Stimulated activated CD4-positive, alpha-beta T cell treated with anti-CD3 and anti-CD28 coated beads, TNF-alpha, amount 100 ng/mL, for 24 hours (primary cell): ENCODE data around the gene EPB41L2.

Experiments
- DNase-seq, 3 experiments: peaks; one replicate each; pipeline ENCODE4 v3.0.0-alpha.2; 2020; ENCODE audit warnings: low read depth in 3 of 3

The EPB41L2 gene

GRCh38 chr6:130913120-130913519, 149.9 kb downstream of the EPB41L2 start:
- DNase-seq = peak in 1 of 3 experiments; percentile 11

DNA sequence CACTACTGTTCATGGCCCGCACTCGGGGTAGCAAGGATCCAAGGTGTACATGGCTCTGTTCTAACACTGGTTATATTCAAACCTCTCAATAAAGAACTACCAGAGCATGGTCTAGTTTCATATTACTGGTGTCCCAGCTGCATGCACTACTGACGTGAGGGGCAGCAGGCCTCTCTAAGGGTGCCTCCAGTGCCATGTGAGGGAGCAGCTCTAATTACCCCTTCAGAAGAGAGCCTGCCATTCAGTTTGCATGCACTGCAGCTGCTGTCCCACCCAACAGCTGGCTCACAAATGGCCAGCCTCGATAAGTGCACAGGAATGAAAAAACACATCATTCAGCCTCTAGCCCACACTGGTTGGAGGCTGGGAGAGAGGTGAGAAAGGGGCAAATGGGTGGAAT, 150.6 kb downstream of the EPB41L2 start:
- DNase-seq = no peak

GRCh38 chr6:130908958-130909357, 154.1 kb downstream of the EPB41L2 start:
- DNase-seq = no peak

DNA sequence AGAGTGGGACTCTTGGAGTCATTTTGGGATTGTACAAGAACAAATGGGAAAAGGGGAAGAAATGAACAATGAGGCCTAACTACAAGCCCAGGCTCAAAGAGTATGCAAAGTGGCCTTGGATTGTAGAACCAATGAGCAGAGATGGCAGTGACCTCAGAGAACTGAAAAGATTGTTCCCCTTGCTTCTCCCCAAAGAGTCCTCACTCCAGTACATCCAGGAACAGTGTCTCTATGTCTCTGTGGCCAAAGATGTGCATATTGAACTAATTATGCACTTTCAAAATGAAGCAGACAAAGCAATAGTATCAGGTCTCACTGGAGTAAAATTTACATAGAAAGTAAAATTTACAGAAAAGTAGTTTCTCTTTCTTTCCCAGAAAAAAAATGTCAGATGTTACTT, 154.9 kb downstream of the EPB41L2 start:
- no peak for DNase-seq

- no peak for DNase-seq
These were observed 155.4 kb downstream of the EPB41L2 start for GRCh38 chr6:130907687-130908086.

DNA sequence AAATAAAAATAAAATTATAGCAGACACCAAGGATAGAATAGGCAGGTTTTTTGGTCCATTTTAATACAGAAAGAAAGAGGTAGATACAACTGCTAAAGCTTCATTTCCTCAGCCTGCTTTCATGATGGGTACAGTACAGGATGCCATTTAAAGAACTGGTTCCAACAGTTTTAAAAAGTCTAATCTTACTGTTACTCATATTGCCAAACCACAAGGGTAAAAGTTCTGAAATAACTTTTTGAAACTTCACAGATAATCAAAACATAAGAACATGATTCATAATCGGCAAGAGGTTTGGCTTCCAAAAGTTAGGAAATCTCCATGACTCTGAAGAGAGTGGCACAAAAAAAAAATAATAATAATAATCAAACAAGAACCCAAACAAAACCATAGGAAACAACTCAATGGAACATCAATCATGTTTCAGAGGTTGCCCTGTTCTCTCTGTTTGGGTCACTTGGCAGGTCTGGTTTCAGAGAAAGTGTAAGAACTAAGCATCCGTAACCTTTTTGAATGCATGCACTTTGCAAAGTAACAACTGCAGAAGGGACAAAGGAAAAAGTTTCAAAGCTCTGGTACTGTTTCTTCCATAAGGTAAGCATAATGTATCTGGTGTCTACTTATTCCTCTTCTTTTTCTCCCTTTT, 156.2 kb downstream of the EPB41L2 start:
- no peak for DNase-seq

- no peak for DNase-seq
These were observed 159.4 kb downstream of the EPB41L2 start for GRCh38 chr6:130903602-130904001.

GRCh38 chr6:130903007-130903406, 160.0 kb downstream of the EPB41L2 start:
- no peak for DNase-seq

- no peak for DNase-seq
These were observed 162.1 kb downstream of the EPB41L2 start for GRCh38 chr6:130900913-130901312.

DNA sequence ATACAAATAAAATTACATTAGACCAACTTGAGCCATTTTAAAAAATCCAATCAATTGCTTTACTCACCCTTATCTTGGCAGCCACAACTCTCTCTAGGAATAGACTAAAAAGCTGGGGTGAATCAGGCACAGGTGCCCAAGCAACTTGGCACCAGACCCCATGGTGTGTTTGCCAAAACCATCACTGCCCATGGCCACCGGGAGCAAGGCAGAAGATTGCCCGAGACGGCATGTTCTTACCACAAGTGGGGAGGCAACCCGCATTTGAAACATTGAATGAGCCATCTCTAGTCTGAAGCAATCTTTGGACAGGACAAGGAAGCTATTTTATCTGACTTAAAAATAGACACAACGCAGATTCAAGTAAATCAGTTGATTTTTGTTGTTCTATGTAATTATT, 166.8 kb downstream of the EPB41L2 start:
- DNase-seq = no peak

GRCh38 chr6:130895516-130895915, 167.5 kb downstream of the EPB41L2 start:
- no peak for DNase-seq

GRCh38 chr6:130893766-130894165, 169.3 kb downstream of the EPB41L2 start:
- DNase-seq = no peak

DNA sequence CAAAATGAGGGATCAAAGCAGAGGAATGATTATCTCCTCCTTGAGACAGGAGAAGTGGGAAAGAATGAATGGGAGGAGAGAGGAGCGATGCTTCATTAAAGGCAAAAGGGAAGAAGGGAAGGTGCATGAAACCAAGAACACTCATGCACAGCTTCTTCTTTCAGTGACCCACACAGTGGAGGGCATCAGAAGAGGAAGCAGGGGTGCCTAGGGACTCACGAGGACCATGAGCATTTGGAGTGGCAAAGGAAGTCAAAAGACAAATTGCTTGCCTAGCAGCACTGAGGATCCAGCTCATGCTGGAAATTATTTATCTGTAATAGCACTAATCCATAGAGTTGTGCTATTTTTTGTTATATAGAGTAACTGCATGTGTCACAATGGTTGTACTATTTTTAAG, 169.8 kb downstream of the EPB41L2 start:
- DNase-seq = no peak

GRCh38 chr6:130890521-130890971, 172.5 kb downstream of the EPB41L2 start:
- no peak for DNase-seq

DNA sequence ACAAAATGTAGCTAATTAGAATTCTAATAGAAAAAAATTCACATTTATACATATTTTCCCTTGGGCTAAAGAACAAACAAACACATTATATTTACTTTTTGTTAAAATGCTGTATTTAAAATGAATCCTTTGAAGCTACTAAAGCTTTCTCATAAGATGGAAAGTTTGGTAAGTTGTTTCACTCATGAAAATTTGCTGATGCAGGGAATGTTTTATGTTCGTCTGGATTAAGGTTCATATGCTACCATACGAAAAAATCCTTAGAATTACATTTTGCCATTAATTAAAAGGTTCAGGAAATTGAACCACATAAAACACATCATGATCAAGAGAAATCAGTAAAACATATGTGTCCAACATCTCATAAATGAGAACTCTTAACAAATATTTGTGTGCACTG, 173.6 kb downstream of the EPB41L2 start:
- DNase-seq = no peak

DNA sequence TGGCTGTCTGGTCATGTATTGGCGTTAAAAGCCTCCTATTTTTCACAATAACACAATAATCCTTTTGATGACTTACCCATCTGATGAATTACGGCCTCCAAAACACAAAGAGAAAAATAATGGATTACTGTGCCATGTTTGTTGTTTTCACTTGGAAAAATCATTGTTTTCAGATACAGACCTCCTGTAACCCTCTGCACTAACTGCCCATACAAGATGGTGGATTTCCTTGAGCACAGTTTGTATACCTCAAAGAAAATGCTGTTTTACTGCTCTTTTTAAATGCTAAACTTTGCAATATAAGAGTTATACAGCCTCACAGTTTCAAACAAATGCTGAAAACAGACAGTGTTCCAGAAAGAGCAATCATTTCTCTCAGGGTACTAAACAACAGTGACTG, 174.8 kb downstream of the EPB41L2 start:
- DNase-seq = no peak

GRCh38 chr6:130886966-130887365, 176.1 kb downstream of the EPB41L2 start:
- no peak for DNase-seq

DNA sequence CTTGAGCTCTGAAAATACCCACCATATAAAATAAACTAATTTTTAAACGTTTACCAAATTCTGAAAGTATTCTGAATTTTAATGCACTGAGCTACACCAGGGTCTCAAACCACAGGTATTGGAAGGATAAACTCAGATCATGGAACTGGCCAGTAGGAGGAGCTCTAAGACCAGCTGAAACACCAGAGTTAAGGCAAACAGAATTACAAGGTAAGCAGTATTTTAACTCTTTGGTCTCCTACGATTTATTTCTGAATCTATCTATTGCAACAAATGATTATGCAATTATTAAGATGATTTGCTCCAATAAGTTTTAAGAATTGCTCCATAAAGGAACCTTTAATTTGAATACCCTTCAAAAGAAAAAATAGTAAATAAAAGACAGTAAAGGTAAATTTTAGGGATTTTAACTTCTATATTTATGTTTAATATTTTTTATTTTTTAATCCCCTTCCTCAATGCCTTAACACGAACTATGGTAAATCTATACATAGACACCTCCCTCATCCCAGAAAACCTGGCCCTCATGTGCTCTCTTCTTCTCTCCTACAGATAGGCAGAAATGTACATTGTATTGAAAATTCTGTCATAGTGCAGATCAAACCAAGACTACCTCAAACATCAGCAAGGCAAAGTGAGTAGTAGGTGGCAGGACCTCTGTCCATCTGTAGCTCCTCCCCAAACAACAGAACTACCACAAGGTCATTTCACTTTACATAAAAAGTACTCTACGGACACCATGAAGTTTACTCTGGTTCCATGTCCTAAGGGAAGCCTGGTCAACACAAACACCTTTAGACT, 177.5 kb downstream of the EPB41L2 start:
- DNase-seq = peak; percentile 35 to 71 (median 44)

DNA sequence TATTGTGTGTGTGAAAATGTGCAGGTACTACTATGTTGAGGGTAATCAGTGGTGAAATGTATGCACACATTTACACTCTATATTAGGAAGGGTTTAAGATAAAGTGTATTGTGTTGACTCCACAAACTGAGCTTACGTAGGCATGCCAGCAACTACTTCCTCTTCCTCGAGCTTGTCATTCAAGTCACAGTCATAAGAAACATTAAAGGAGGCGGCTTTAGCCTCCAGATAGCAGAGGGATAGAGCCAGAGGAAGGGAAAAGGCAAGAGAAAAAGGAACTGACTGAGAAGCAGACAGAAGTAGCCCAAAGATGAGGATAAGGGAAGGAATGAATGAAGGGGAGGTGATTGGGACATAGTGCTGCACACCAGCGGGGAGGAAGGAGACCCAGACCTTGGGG, 180.7 kb downstream of the EPB41L2 start:
- DNase-seq = no peak

GRCh38 chr6:130879826-130880225, 183.2 kb downstream of the EPB41L2 start:
- no peak for DNase-seq

DNA sequence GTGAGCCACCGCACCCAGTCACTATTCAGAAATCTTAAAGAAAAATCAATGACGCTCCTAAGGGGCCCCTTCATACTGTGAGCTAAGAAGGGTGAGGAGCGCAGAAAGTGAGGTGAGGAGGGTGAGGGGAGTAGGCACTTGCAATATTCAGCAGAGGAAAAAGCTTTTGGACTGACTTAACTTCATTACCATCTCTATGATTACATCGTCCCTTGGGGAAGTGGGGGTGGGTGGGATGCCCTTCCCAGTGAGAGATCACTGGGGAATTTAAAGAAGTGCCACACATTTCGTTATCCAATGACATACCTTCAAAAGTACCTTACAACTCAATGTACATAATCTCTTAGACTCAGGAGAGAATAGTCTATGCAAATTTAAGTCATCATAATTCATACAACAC, 189.3 kb downstream of the EPB41L2 start:
- no peak for DNase-seq

- DNase-seq = peak; percentile 40 to 65 (median 60)
These were observed 190.6 kb downstream of the EPB41L2 start for GRCh38 chr6:130872250-130873095.
